ENCODE data around the gene NFE2L3.

DNA sequence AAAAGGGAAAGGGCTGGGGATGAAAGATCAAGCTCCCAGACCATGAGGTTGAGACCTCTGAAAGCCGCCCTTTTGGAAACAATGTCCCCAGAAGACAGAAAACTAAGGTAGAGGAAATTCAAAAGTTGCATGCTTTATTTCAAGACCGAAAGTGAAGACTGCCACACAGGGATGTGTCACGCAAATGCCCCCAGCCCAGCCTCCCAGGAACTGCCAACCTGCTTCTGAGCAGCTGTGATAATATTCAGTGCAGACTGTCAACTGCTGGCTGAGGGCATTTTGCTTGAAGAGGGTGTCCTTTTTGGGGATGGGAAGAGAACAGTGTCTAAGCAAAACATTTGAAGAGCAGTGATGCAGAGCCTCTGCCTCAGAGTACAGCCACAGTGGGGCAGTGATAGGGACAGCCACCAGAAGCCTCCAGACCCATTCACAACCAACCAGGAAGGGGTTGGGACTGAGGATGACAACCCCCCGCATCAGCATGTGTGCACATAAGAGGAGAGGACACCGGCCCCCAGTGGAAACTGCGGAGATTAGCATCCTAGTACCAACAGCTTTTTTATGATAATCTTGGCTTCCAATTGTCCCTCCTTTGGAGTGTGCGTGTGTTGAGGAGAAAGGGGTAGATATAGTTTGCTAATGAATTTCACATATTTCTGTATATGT is 34.7 kb upstream of the NFE2L3 start:
- TF ChIP-seq PATZ1 (CRISPR knock-in tag; IDR thresholded peaks at IDR 0.05; ENCODE audit: borderline replicate concordance) (no peak), OSR1 (CRISPR knock-in tag; IDR thresholded peaks at IDR 0.05) (no peak), CSRNP3 (CRISPR knock-in tag; IDR thresholded peaks at IDR 0.05) (no peak), ISL1 (CRISPR knock-in tag; IDR thresholded peaks at IDR 0.05) (no peak), ZFP30 (CRISPR knock-in tag; IDR thresholded peaks at IDR 0.05) (no peak), ARNTL (CRISPR knock-in tag; IDR thresholded peaks at IDR 0.05; ENCODE audit: borderline replicate concordance, low read depth) (no peak), ZFP3 (CRISPR knock-in tag; IDR thresholded peaks at IDR 0.05) (no peak), RARB (CRISPR knock-in tag; IDR thresholded peaks at IDR 0.05) (no peak), CSDC2 (CRISPR knock-in tag; IDR thresholded peaks at IDR 0.05) (no peak), ZNF70 (CRISPR knock-in tag; IDR thresholded peaks at IDR 0.05) (no peak), ZNF565 (CRISPR knock-in tag; conservative IDR thresholded peaks at IDR 0.05; ENCODE audit: low read depth) (no peak), CREB5 (CRISPR knock-in tag; IDR thresholded peaks at IDR 0.05; ENCODE audit: low read depth) (no peak)
- TF ChIP-seq, protein P1, sequence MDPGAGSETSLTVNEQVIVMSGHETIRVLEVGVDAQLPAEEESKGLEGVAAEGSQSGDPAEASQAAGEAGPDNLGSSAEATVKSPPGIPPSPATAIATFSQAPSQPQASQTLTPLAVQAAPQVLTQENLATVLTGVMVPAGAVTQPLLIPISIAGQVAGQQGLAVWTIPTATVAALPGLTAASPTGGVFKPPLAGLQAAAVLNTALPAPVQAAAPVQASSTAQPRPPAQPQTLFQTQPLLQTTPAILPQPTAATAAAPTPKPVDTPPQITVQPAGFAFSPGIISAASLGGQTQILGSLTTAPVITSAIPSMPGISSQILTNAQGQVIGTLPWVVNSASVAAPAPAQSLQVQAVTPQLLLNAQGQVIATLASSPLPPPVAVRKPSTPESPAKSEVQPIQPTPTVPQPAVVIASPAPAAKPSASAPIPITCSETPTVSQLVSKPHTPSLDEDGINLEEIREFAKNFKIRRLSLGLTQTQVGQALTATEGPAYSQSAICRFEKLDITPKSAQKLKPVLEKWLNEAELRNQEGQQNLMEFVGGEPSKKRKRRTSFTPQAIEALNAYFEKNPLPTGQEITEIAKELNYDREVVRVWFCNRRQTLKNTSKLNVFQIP (CRISPR knock-in tag; IDR thresholded peaks at IDR 0.05; ENCODE audit: borderline replicate concordance, low read depth), result no peak

All from SK-N-SH treated with all-trans-retinoic acid at 6 μM for 48 hours (cell line).